Osteocyte (in vitro differentiated cells): ENCODE results near the gene TPK1. TPM values are rescaled to one million over a fixed set of nuclear protein-coding genes. Genes with fewer than 3 reads are reported as not detected.

Experiments
- DNase-seq: peaks from one replicate; pipeline ENCODE4 v3.0.0; 2021; ENCODE audit warnings: mixed read lengths; ENCODE audit not compliant: unreplicated experiment; ENCODE audit errors: extremely low spot score
- H3K27ac Mint-ChIP-seq: one replicate; pipeline ENCODE4 v1.8.0; 2021; ENCODE audit warnings: mild to moderate bottlenecking, mixed read lengths; ENCODE audit not compliant: unreplicated experiment
- H3K27me3 Mint-ChIP-seq: one replicate; pipeline ENCODE4 v1.8.0; 2021; ENCODE audit warnings: mixed read lengths; ENCODE audit not compliant: unreplicated experiment
- H3K36me3 Mint-ChIP-seq: one replicate; pipeline ENCODE4 v1.8.0; 2021; ENCODE audit warnings: mixed read lengths; ENCODE audit not compliant: unreplicated experiment
- H3K4me1 Mint-ChIP-seq: one replicate; pipeline ENCODE4 v1.8.0; 2021; ENCODE audit warnings: mixed read lengths; ENCODE audit not compliant: unreplicated experiment
- H3K4me3 Mint-ChIP-seq: one replicate; pipeline ENCODE4 v1.8.0; 2021; ENCODE audit warnings: mild to moderate bottlenecking, moderate library complexity, mixed read lengths; ENCODE audit not compliant: unreplicated experiment
- H3K9me3 Mint-ChIP-seq: one replicate; pipeline ENCODE4 v1.8.0; 2021; ENCODE audit warnings: mixed read lengths; ENCODE audit not compliant: unreplicated experiment
- total RNA-seq: library from RNA; stranded (reverse); gene quantifications from 2 replicates; pipeline ENCODE4 v1.2.1, GENCODE V29; 2021
- TF ChIP-seq, protein P1 (sequence below): fragments of 200-600 bp; sonication (generic); IDR thresholded peaks from 2 replicates; pipeline ENCODE4 v1.5.0; 2021; ENCODE audit warnings: antibody characterized with exemption, mild to moderate bottlenecking, moderate library complexity

Gene TPK1
- total RNA-seq, 1 donor from 2014 or later, result 5.6 TPM

GRCh38 chr7:144768633-144769032 is 67.2 kb downstream of the TPK1 start:
- H3K9me3 Mint-ChIP-seq, result no peaks in the 10 kb centered on the region
- H3K36me3 Mint-ChIP-seq, result no peaks in the 10 kb centered on the region
- no peak for DNase-seq
- no peak overlapping the region for H3K4me3 Mint-ChIP-seq
- H3K4me1 Mint-ChIP-seq, result no peaks in the 10 kb centered on the region
- TF ChIP-seq, protein P1, sequence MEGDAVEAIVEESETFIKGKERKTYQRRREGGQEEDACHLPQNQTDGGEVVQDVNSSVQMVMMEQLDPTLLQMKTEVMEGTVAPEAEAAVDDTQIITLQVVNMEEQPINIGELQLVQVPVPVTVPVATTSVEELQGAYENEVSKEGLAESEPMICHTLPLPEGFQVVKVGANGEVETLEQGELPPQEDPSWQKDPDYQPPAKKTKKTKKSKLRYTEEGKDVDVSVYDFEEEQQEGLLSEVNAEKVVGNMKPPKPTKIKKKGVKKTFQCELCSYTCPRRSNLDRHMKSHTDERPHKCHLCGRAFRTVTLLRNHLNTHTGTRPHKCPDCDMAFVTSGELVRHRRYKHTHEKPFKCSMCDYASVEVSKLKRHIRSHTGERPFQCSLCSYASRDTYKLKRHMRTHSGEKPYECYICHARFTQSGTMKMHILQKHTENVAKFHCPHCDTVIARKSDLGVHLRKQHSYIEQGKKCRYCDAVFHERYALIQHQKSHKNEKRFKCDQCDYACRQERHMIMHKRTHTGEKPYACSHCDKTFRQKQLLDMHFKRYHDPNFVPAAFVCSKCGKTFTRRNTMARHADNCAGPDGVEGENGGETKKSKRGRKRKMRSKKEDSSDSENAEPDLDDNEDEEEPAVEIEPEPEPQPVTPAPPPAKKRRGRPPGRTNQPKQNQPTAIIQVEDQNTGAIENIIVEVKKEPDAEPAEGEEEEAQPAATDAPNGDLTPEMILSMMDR, result no peak
- no peak overlapping the region for H3K27ac Mint-ChIP-seq
- H3K27me3 Mint-ChIP-seq, result no peaks in the 10 kb centered on the region

DNA sequence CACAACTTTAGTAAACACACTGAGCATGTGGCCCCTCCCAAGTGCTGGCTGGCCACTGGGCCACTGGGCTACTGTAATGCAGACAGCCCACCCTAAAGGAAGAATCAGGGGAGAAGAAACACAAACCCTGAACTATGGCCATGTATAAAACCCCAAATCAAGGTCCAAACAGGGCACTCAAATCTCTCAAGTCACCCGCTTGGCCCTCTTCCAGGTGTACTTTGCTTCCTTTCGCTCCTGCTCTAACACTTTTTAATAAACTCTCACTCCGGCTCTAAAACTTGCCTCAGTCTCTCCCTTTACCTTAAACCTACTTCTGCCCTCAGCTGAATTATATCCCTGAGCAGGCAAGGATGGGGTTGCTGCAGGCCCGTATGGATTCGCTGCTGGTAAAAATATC is 72.6 kb downstream of the TPK1 start:
- H3K9me3 Mint-ChIP-seq, result no peaks in the 10 kb centered on the region
- no peaks in the 10 kb centered on the region for H3K4me1 Mint-ChIP-seq
- no peaks in the 10 kb centered on the region for H3K27me3 Mint-ChIP-seq
- no peak overlapping the region for H3K27ac Mint-ChIP-seq
- H3K4me3 Mint-ChIP-seq, result no peak overlapping the region
- no peaks in the 10 kb centered on the region for H3K36me3 Mint-ChIP-seq
- TF ChIP-seq, protein P1, result no peak
- no peak for DNase-seq

- Mint-ChIP-seq H3K27ac (no peak overlapping the region), H3K4me1 (no peaks in the 10 kb centered on the region), H3K4me3 (no peak overlapping the region), H3K9me3 (no peaks in the 10 kb centered on the region), H3K36me3 (no peaks in the 10 kb centered on the region), H3K27me3 (no peaks in the 10 kb centered on the region)
- TF ChIP-seq, protein P1, result no peak
- no peak for DNase-seq
Measured at GRCh38 chr7:144762853-144763252, 73.0 kb downstream of the TPK1 start.

GRCh38 chr7:144761493-144761892 is 74.4 kb downstream of the TPK1 start:
- TF ChIP-seq, protein P1, result no peak
- Mint-ChIP-seq H3K27me3 (no peaks in the 10 kb centered on the region), H3K36me3 (no peaks in the 10 kb centered on the region)

GRCh38 chr7:144759653-144760052 is 76.2 kb downstream of the TPK1 start:
- no peaks in the 10 kb centered on the region for H3K27me3 Mint-ChIP-seq
- H3K9me3 Mint-ChIP-seq, result no peaks in the 10 kb centered on the region

More at GRCh38 chr7:144761493-144761892, 74.4 kb downstream of the TPK1 start:
- Mint-ChIP-seq H3K9me3 (no peaks in the 10 kb centered on the region), H3K4me3 (no peak overlapping the region), H3K27ac (no peak overlapping the region), H3K4me1 (no peaks in the 10 kb centered on the region)
- no peak for DNase-seq

More at GRCh38 chr7:144759653-144760052, 76.2 kb downstream of the TPK1 start:
- H3K27ac Mint-ChIP-seq, result no peak overlapping the region
- H3K4me1 Mint-ChIP-seq, result no peaks in the 10 kb centered on the region
- no peak for DNase-seq
- H3K36me3 Mint-ChIP-seq, result no peaks in the 10 kb centered on the region
- no peak overlapping the region for H3K4me3 Mint-ChIP-seq
- TF ChIP-seq, protein P1, result no peak
